ENCODE results near the gene FBXO44.

The FBXO44 gene

DNA sequence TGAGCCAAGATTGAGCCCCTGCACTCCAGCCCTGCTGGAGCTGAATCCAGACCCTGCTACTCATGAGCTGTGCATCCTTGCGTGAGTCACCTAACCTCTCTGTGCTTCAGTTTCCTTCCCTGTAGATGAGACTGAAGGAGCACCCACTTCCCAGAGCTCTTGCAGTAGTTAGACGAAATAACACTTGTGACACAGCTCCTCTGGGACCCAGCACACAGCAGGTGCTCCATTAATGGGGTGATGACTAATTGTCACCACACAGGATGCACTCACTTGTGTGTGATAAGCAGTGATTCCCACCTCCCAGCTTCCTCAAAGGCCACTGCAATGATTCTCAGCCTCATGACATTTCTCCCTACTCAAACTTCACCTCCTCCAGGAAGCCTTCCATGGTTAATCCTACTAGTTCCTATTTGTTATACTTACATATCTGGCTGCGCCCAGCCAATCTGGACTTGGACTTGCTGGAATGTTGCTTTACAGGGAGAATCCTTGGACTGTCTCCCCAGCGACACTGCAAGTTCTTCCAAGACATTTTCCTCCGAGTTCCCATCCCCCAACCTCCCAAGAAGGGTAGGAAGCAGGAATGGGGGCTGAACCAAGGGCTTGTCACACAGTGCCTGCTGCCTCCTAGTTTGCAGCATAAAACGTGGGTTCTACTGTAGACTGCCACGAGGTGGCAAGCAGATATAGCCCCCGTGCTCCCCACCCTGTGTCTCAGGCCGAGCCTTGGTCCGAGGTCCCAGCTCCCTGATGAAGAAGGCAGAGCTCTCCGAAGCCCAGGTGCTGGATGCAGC lies 54.1 kb downstream of the FBXO44 start:
- no peak for DNase-seq (ENCODE audit: low read depth, low spot score)

DNA sequence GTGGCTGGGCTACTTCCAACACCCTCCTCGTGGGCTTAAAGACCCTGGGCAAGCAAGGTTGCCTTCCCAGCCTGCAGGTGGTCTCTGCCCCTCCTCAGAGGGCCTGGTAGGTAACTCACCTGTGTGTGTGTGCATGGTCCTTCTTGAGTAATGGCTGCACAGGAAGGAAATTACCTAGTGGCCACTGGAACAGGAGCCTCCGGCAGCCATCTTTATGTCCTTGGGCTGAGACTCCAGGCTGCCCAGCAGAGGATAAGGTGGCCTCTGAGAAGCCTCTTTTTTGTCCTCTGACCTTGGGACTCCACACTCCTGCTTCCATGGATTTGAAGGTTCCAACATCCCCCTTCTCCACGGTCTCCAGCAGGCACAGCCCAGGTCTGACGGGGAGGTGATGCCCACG lies 56.8 kb downstream of the FBXO44 start:
- DNase-seq (ENCODE audit: low read depth, low spot score) = no peak

DNA sequence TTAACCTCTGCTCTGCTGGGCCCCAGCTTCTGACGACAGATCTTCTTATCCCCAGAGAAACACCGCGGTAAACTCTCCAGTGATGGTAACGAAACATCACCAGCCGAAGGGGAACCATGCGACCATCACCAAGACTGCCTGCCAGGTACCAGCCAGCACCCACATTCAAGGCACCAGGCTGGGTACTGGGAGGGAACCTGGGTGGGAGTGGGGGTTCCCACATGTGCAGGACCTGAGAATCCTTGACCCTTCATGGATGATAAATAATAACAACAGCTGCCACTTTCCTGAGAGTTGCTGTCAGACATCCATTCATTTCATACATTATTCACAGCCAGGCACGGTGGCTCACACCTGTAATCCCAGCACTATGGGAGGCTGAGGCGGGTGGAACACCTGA lies 57.6 kb downstream of the FBXO44 start:
- DNase-seq (ENCODE audit: low read depth, low spot score) = no peak

Data from activated CD4-positive, CD25-positive, alpha-beta regulatory T cell treated with anti-CD3 and anti-CD28 coated beads, Interleukin-2, amount 50 U/mL, for 16 hours (primary cell).